ENCODE measurements around the gene SESN2.
"Not testable (repeated sequence)": the region's sequence is repeated elsewhere in the genome, so short reads cannot be mapped to it uniquely, and the experiment has no call there.

Gene SESN2

DNA sequence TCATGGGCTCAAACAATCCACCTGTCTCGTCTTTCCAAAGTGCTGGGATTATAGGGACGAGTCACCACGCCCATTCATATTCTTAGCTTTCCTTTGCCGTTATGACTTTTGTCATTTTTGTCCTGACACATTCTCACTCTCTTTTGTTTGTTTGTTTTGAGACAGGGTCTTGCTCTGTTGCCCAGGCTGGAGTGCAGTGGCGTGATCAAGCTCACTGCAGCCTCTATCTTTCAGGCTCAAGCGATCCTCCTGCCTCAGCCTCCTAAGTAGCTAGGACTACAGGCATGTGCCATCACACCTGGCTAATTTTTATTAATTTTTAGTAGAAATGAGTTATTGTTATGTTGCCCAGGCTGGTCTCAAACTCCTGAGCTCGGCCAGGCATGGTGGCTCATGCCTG, 57.7 kb downstream of the SESN2 start:
- TF ChIP-seq, protein P1, sequence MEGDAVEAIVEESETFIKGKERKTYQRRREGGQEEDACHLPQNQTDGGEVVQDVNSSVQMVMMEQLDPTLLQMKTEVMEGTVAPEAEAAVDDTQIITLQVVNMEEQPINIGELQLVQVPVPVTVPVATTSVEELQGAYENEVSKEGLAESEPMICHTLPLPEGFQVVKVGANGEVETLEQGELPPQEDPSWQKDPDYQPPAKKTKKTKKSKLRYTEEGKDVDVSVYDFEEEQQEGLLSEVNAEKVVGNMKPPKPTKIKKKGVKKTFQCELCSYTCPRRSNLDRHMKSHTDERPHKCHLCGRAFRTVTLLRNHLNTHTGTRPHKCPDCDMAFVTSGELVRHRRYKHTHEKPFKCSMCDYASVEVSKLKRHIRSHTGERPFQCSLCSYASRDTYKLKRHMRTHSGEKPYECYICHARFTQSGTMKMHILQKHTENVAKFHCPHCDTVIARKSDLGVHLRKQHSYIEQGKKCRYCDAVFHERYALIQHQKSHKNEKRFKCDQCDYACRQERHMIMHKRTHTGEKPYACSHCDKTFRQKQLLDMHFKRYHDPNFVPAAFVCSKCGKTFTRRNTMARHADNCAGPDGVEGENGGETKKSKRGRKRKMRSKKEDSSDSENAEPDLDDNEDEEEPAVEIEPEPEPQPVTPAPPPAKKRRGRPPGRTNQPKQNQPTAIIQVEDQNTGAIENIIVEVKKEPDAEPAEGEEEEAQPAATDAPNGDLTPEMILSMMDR (IDR thresholded peaks at IDR 0.05): no peak
- Mint-ChIP-seq H3K27me3 (ENCODE audit: low read depth, poor library complexity) (peaks cover 19% of the 10 kb centered on the region), H3K4me1 (no peaks in the 10 kb centered on the region), H3K36me3 (ENCODE audit: low read depth) (no peaks in the 10 kb centered on the region), H3K9me3 (no peaks in the 10 kb centered on the region), H3K27ac (no peak overlapping the region), H3K4me3 (no peak overlapping the region)
- DNase-seq: no peak

DNA sequence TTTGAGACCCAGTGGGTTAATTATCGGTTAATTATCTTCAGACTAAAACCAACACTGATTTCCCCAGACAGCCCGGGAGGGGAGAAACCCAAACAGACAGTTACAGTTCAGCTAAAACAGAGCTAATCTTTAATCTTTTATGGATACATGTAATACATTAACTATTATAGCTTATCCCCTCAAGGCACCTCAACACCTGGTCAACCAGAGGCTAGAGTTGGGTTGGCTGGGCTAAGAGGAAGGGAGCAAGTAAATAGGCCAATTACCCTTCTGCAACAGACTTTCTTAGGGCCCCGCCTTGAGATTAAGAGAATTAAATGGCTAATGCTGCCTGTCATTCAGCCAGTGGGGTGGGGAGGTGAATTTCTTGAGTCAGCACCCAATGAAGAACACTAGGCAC, 62.9 kb downstream of the SESN2 start:
- peaks cover 10% of the 10 kb centered on the region for H3K27me3 Mint-ChIP-seq (ENCODE audit: low read depth, poor library complexity)
- H3K36me3 Mint-ChIP-seq (ENCODE audit: low read depth): no peaks in the 10 kb centered on the region
- no peaks in the 10 kb centered on the region for H3K9me3 Mint-ChIP-seq
- no peaks in the 10 kb centered on the region for H3K4me1 Mint-ChIP-seq
- no peak overlapping the region for H3K4me3 Mint-ChIP-seq
- TF ChIP-seq, protein P1 (IDR thresholded peaks at IDR 0.05): no peak
- DNase-seq: no peak
- no peak overlapping the region for H3K27ac Mint-ChIP-seq

DNA sequence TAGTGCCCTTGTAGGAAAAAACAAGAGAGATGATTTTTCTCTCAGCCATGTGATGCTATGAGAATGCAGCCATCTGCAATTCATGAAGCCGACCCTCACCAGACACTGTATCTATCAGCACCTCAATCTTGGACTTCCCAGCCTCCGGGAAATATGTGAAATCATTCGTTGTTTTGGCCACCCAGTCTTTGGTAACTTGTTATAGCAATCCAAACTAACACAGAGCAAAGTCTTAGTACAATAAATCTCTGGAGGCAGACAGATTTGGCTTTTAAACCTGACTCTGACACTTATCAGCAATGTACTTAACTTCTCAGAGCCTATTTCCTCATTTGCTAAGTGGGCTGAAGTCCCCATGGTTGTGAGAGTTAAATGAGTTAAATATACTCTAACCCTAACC, 64.4 kb downstream of the SESN2 start:
- no peak overlapping the region for H3K4me3 Mint-ChIP-seq
- H3K9me3 Mint-ChIP-seq: no peaks in the 10 kb centered on the region
- peaks cover 13% of the 10 kb centered on the region for H3K27me3 Mint-ChIP-seq (ENCODE audit: low read depth, poor library complexity)
- no peak overlapping the region for H3K27ac Mint-ChIP-seq
- peaks cover 6% of the 10 kb centered on the region for H3K4me1 Mint-ChIP-seq
- no peak for DNase-seq
- H3K36me3 Mint-ChIP-seq (ENCODE audit: low read depth): no peaks in the 10 kb centered on the region
- TF ChIP-seq, protein P1 (IDR thresholded peaks at IDR 0.05): no peak

DNA sequence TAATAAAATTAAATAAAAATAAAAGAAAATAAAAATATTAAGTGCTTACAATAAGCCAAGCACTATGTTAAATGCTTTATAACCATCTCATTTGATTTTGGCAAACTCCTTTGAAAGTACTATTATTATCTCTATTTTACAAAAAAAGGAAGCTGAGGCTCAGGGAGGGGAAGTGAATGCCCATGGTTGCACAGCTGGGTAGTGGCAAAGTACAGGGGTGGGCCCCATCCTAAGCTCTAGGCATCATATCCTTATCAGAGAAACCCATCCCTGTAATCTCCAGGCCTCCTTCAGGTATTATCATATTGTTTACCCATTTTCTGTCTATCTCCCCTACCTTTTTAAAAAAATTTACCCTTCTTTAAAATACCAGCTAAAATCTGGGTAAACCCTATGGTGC, 67.2 kb downstream of the SESN2 start:
- no peak for DNase-seq
- Mint-ChIP-seq H3K4me1 (peaks cover 20% of the 10 kb centered on the region), H3K4me3 (no peak overlapping the region), H3K27ac (no peak overlapping the region), H3K9me3 (no peaks in the 10 kb centered on the region), H3K36me3 (ENCODE audit: low read depth) (peaks cover 2% of the 10 kb centered on the region), H3K27me3 (ENCODE audit: low read depth, poor library complexity) (peaks cover 13% of the 10 kb centered on the region)
- TF ChIP-seq, protein P1 (IDR thresholded peaks at IDR 0.05): no peak

DNA sequence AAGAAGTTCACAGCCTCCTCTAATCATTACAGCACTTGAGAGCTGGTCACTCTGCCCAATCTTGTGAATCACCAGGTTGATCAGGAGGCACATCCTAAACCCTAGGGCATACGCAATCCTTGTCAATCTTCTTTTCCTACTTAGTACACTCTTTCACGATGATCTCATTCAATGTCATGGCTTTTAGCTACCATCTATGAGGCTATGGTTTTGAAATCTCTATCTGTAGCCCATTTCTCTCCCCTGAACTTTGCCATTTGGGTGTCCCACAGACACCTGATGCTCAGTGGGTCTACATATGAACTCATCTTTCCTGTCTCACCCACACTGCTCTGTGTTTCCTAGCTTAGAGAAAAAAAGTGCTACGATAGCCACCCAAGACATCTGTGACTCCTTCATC, 67.7 kb downstream of the SESN2 start:
- DNase-seq: no peak
- TF ChIP-seq, protein P1 (IDR thresholded peaks at IDR 0.05): no peak
- no peak overlapping the region for H3K4me3 Mint-ChIP-seq
- H3K27ac Mint-ChIP-seq: no peak overlapping the region
- peaks cover 5% of the 10 kb centered on the region for H3K36me3 Mint-ChIP-seq (ENCODE audit: low read depth)
- H3K4me1 Mint-ChIP-seq: peaks cover 20% of the 10 kb centered on the region
- H3K27me3 Mint-ChIP-seq (ENCODE audit: low read depth, poor library complexity): peaks cover 13% of the 10 kb centered on the region
- H3K9me3 Mint-ChIP-seq: no peaks in the 10 kb centered on the region

DNA sequence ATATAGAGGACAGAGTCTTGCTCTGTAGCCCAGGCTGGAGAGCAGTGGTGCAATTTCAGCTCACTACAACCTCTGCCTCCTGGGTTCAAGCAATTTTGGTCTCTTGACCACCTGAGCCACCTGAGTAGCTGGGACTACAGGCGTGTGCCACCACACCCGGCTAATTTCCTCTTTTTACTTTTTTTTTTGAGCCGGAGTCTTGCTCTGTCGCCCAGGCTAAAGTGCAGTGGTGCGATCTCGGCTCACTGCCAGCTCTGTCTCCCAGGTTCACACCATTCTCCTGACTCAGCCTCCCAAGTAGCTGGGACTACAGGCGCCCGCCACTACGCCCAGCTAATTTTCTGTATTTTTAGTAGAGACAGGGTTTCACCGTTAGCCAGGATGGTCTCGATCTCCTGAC, 68.1 kb downstream of the SESN2 start:
- H3K27ac Mint-ChIP-seq; DNase-seq; H3K9me3 Mint-ChIP-seq; H3K36me3 Mint-ChIP-seq (ENCODE audit: low read depth): not testable (repeated sequence)
- Mint-ChIP-seq H3K4me3 (peak overlapping the region; percentile 94), H3K4me1 (peaks cover 20% of the 10 kb centered on the region), H3K27me3 (ENCODE audit: low read depth, poor library complexity) (peaks cover 13% of the 10 kb centered on the region)

Measured in nephron progenitor cell (in vitro differentiated cells).